GM23338 (cell line): ENCODE data around the gene YPEL2.

ENCODE experiments used
- EZH2 ChIP-seq: fragments of 200-600 bp; sonication (generic); IDR thresholded peaks from one replicate; pipeline ENCODE4 v1.8.0; 2017; ENCODE audit warnings: antibody characterized with exemption, mild to moderate bottlenecking, low read depth; ENCODE audit not compliant: unreplicated experiment
- EZH2phosphoT487 ChIP-seq: fragments of 200-600 bp; sonication (generic); IDR thresholded peaks from one replicate; pipeline ENCODE4 v1.8.1; 2018; ENCODE audit warnings: antibody characterized with exemption; ENCODE audit not compliant: unreplicated experiment
- TF ChIP-seq, protein P1 (sequence below), 2 experiments: fragments of 200-600 bp in 1 of 2; sonication (generic) in 1 of 2; conservative IDR thresholded peaks; 2 replicates each; pipeline versions ENCODE4 v1.5.1 to v1.6.1; 2016 to 2017; ENCODE audit warnings: antibody characterized with exemption in 2 of 2, low read depth in 2 of 2, mild to moderate bottlenecking in 2 of 2, moderate library complexity in 1 of 2
- TF ChIP-seq, protein P2 (sequence below): IDR thresholded peaks from one replicate; pipeline ENCODE4 v1.6.1; 2018; ENCODE audit warnings: antibody characterized with exemption; ENCODE audit not compliant: unreplicated experiment

DNA sequence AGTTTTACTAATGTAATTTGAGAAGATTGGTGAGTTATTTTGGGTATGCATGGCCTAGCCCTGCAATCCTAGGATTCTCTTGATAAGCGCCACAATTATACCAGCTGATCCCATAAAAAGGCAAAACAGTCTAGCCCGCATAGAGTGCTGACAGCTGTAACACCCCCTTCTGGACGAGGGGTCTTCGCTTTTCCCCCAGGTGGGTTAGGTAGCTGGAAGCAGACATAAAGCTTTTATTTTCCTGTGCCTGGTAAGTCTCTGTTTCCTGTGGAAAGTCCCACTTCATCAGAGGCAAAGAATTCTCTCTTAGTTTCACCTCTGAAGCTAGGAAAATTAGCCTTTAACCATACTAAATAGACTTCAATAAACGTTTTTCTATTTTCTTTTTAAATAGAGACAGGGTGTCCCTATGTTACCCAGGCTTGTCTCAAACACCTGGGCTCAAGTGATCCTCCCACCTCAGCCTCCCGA is 108.3 kb downstream of the YPEL2 start:
- TF ChIP-seq, protein P1, sequence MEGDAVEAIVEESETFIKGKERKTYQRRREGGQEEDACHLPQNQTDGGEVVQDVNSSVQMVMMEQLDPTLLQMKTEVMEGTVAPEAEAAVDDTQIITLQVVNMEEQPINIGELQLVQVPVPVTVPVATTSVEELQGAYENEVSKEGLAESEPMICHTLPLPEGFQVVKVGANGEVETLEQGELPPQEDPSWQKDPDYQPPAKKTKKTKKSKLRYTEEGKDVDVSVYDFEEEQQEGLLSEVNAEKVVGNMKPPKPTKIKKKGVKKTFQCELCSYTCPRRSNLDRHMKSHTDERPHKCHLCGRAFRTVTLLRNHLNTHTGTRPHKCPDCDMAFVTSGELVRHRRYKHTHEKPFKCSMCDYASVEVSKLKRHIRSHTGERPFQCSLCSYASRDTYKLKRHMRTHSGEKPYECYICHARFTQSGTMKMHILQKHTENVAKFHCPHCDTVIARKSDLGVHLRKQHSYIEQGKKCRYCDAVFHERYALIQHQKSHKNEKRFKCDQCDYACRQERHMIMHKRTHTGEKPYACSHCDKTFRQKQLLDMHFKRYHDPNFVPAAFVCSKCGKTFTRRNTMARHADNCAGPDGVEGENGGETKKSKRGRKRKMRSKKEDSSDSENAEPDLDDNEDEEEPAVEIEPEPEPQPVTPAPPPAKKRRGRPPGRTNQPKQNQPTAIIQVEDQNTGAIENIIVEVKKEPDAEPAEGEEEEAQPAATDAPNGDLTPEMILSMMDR (conservative IDR thresholded peaks at IDR 0.05; ENCODE audit: low read depth in 2 of 2): 0 out of 4 replicates have a peak, but pooled peaks of 1 of the 2 experiments have one; percentile 5
- TF ChIP-seq EZH2phosphoT487: no peak
- TF ChIP-seq, protein P2, sequence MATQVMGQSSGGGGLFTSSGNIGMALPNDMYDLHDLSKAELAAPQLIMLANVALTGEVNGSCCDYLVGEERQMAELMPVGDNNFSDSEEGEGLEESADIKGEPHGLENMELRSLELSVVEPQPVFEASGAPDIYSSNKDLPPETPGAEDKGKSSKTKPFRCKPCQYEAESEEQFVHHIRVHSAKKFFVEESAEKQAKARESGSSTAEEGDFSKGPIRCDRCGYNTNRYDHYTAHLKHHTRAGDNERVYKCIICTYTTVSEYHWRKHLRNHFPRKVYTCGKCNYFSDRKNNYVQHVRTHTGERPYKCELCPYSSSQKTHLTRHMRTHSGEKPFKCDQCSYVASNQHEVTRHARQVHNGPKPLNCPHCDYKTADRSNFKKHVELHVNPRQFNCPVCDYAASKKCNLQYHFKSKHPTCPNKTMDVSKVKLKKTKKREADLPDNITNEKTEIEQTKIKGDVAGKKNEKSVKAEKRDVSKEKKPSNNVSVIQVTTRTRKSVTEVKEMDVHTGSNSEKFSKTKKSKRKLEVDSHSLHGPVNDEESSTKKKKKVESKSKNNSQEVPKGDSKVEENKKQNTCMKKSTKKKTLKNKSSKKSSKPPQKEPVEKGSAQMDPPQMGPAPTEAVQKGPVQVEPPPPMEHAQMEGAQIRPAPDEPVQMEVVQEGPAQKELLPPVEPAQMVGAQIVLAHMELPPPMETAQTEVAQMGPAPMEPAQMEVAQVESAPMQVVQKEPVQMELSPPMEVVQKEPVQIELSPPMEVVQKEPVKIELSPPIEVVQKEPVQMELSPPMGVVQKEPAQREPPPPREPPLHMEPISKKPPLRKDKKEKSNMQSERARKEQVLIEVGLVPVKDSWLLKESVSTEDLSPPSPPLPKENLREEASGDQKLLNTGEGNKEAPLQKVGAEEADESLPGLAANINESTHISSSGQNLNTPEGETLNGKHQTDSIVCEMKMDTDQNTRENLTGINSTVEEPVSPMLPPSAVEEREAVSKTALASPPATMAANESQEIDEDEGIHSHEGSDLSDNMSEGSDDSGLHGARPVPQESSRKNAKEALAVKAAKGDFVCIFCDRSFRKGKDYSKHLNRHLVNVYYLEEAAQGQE: no peak
- no peak for TF ChIP-seq EZH2
